ENCODE data around the gene LRRC30. TPM values are rescaled to one million over a fixed set of nuclear protein-coding genes. Genes with fewer than 3 reads are reported as not detected.
A peak's percentile ranks its signal among the peaks of the same experiment; 100 is the strongest.
"Not testable (repeated sequence)": the region's sequence is repeated elsewhere in the genome, so short reads cannot be mapped to it uniquely, and the experiment has no call there.

The LRRC30 gene
- polyA plus RNA-seq, 1 donor = not detected

DNA sequence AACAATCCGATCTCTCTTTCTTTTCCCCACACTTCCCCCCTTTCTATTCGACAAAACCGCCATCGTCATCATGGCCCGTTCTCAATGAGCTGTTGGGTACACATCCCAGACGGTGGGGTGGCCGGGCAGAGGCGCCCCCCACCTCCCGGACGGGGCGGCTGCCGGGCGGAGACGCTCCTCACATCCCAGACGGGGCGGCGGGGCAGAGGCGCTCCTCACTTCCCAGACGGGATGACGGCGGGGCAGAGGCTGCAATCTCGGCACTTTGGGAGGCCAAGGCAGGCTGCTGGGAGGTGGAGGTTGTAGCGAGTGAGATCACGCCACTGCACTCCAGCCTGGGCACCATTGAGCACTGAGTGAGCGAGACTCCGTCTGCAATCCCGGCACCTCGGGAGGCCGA is 27.3 kb upstream of the LRRC30 start:
- DNase-seq; H3K9me3 ChIP-seq (ENCODE audit: control insufficient read depth, low read depth, low read length); H3K36me3 ChIP-seq (ENCODE audit: control insufficient read depth, insufficient read depth, low read length); H3K4me3 ChIP-seq (ENCODE audit: low read length); H3K4me1 ChIP-seq (ENCODE audit: control insufficient read depth, insufficient read depth, low read length); H3K27me3 ChIP-seq (ENCODE audit: control insufficient read depth, insufficient read depth, low read length); H3K27ac ChIP-seq (ENCODE audit: low read length): not testable (repeated sequence)
- WGBS (ENCODE audit: insufficient coverage, low lambda C conversion rate) = no CpG with 5 or more reads among the region's 29 CpGs

DNA sequence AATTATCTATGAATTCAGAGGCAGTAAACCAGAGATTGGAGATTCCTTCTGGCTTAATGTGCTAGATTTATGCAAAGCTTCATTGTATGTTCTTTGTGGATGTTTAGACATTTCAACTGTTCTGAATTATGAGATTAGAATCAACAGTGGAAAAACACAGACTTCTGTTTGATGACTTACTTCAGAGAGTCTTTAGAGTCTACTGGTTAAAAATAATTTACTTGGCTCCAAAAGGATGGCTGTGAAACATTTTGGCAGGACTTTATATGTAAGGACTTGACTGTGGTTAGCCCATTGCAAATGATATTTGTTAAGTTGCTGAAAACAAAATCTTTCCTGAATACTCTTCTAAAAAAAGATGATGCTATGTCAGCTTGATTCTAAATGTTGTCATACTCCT is 25.5 kb upstream of the LRRC30 start:
- Histone ChIP-seq H3K4me3 (ENCODE audit: low read length) (no peak overlapping the region), H3K4me1 (ENCODE audit: control insufficient read depth, insufficient read depth, low read length) (no peaks in the 10 kb centered on the region), H3K27ac (ENCODE audit: low read length) (no peak overlapping the region), H3K9me3 (ENCODE audit: control insufficient read depth, low read depth, low read length) (no peaks in the 10 kb centered on the region), H3K27me3 (ENCODE audit: control insufficient read depth, insufficient read depth, low read length) (no peaks in the 10 kb centered on the region), H3K36me3 (ENCODE audit: control insufficient read depth, insufficient read depth, low read length) (no peaks in the 10 kb centered on the region)
- DNase-seq = no peak

DNA sequence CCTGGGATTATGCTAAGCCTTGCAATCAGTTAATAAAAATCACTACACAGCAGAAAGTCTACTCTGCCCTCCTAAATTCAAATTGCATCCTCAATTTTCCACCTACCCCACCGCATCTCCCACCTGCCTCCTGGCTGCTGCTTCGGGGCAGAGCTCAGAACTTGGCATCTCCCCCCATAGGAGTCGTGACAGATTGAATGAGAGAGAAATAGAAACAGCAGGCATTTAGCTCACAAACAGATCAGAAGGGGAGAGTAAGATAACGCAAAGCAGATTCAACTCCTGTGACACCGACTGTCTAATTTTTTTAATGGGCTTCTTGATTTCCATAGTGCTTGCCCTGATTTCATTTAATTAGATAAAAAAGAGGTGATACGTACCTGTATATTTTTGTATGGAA is 24.7 kb upstream of the LRRC30 start:
- no peak for DNase-seq
- Histone ChIP-seq H3K27me3 (ENCODE audit: control insufficient read depth, insufficient read depth, low read length) (no peaks in the 10 kb centered on the region), H3K4me1 (ENCODE audit: control insufficient read depth, insufficient read depth, low read length) (no peaks in the 10 kb centered on the region), H3K36me3 (ENCODE audit: control insufficient read depth, insufficient read depth, low read length) (no peaks in the 10 kb centered on the region), H3K9me3 (ENCODE audit: control insufficient read depth, low read depth, low read length) (no peaks in the 10 kb centered on the region), H3K27ac (ENCODE audit: low read length) (no peak overlapping the region), H3K4me3 (ENCODE audit: low read length) (no peak overlapping the region)
- WGBS (ENCODE audit: insufficient coverage, low lambda C conversion rate) = 41% methylated on average over 2 of the region's 6 CpGs

DNA sequence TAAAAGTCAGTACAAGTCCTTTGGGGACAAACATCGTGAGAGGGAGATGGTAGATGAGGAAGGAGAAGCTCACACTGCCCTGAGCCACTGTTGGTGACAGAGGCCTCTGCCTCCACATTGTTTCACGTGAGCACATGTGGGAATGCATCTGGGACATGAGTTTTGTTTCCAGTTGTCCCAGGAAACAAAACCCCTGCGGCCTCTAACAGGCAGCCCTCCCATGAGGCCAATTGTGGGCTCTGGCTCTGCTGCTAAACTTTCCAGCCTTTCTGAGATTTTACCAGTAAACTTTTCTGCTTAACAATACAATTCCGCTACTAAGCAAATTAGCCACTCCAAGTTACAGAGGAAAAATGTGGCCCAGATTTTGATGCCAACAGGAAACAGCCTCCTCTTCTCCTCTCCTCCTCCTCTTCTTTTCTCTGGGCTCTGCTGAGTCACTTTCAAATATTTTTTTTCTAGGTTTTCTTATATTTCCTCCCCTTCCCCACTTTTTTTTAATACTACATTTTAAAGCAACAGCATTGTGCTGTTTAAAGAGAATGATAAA is 23.4 kb upstream of the LRRC30 start:
- Histone ChIP-seq H3K36me3 (ENCODE audit: control insufficient read depth, insufficient read depth, low read length) (no peaks in the 10 kb centered on the region), H3K9me3 (ENCODE audit: control insufficient read depth, low read depth, low read length) (no peaks in the 10 kb centered on the region), H3K27ac (ENCODE audit: low read length) (no peak overlapping the region), H3K27me3 (ENCODE audit: control insufficient read depth, insufficient read depth, low read length) (no peaks in the 10 kb centered on the region), H3K4me1 (ENCODE audit: control insufficient read depth, insufficient read depth, low read length) (no peaks in the 10 kb centered on the region), H3K4me3 (ENCODE audit: low read length) (no peak overlapping the region)
- no peak for DNase-seq
- WGBS (ENCODE audit: insufficient coverage, low lambda C conversion rate) = no CpG with 5 or more reads among the region's 4 CpGs

DNA sequence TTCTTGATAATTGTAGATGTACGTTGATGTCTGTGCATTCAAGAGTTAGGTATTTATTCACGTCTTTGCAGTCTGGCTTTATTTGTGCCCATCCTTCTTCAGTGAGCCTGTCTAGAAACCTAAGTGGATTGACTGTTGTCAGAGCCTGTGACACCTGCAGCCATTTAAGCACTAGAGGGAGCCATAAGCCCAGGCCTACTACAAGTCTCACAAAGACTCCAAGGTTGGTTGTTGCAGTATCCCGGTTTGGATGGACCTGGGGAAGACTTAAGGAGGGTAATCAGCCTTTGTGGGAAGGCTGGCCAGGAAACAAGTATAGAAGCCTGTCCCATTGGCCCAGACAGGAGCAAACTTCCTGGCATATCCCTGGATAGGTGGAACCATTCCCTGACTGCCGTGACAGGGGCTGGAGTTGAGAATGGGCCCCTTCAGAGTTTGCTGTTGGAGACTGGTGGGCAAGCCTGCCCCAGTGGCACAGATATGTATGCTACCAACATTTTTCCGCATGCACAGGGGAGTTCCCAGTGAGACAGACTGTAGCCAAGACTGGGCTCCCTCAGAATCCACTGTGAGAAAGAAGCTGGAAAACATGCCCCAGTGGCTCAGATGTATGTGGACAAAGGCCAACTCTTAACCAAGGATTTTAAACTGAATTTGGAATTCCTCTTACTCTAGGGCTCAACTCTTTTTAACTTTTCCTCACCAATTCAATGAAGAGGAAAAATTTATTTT is 9.3 kb upstream of the LRRC30 start:
- Histone ChIP-seq H3K4me1 (ENCODE audit: control insufficient read depth, insufficient read depth, low read length) (no peaks in the 10 kb centered on the region), H3K4me3 (ENCODE audit: low read length) (no peak overlapping the region), H3K9me3 (ENCODE audit: control insufficient read depth, low read depth, low read length) (no peaks in the 10 kb centered on the region), H3K27ac (ENCODE audit: low read length) (no peak overlapping the region), H3K27me3 (ENCODE audit: control insufficient read depth, insufficient read depth, low read length) (no peaks in the 10 kb centered on the region), H3K36me3 (ENCODE audit: control insufficient read depth, insufficient read depth, low read length) (no peaks in the 10 kb centered on the region)
- DNase-seq = peak; percentile 30 to 37
- whole genome bisulfite sequencing (ENCODE audit: insufficient coverage, low lambda C conversion rate) = 60% methylated on average over 1 of the region's 5 CpGs

DNA sequence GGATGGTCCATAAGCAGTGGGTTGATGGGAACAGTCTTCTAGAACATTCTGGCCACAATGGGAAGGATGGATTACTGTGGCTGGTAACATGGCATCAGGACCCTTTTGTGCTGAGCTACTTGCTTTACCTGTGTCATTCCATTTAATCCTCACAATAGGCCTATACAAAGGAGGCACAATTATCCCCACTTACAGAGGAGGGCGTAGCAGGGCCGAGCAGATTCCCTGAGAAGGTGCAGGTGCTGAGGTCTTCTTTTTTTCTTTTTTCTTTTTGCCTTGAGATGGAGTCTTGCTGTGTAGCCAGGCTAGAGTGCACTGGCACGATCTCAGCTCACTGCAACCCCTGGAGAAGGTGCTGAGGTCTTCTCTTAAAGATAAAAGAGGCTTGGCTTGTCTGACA is 6.7 kb upstream of the LRRC30 start:
- Histone ChIP-seq H3K27me3 (ENCODE audit: control insufficient read depth, insufficient read depth, low read length) (no peaks in the 10 kb centered on the region), H3K4me1 (ENCODE audit: control insufficient read depth, insufficient read depth, low read length) (no peaks in the 10 kb centered on the region), H3K4me3 (ENCODE audit: low read length) (no peak overlapping the region), H3K36me3 (ENCODE audit: control insufficient read depth, insufficient read depth, low read length) (no peaks in the 10 kb centered on the region), H3K9me3 (ENCODE audit: control insufficient read depth, low read depth, low read length) (no peaks in the 10 kb centered on the region), H3K27ac (ENCODE audit: low read length) (no peak overlapping the region)
- WGBS (ENCODE audit: insufficient coverage, low lambda C conversion rate) = no CpG with 5 or more reads among the region's 3 CpGs
- no peak for DNase-seq

DNA sequence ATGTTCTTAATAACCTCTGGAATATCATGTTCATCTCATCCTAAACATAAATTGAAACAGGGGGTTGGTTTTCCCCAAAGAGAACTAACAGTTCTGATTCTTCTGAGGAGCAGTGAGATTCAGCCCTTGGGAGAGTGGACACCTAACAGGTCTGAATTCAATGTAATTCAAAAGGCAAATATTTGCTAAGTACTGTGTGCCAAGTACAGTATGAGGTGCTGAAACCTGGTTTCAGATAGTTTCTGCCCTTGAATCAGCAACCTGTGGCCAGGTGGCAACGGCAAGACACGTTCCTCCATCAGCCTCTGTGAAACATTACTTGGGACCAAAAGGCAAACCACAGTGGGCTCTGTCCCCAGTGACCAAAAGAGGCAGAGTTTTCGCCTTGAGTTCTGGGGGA is 1.3 kb downstream of the LRRC30 start:
- Histone ChIP-seq H3K36me3 (ENCODE audit: control insufficient read depth, insufficient read depth, low read length) (no peaks in the 10 kb centered on the region), H3K27me3 (ENCODE audit: control insufficient read depth, insufficient read depth, low read length) (peaks cover 6% of the 10 kb centered on the region), H3K4me1 (ENCODE audit: control insufficient read depth, insufficient read depth, low read length) (no peaks in the 10 kb centered on the region), H3K4me3 (ENCODE audit: low read length) (no peak overlapping the region), H3K27ac (ENCODE audit: low read length) (no peak overlapping the region), H3K9me3 (ENCODE audit: control insufficient read depth, low read depth, low read length) (no peaks in the 10 kb centered on the region)
- WGBS (ENCODE audit: insufficient coverage, low lambda C conversion rate) = no CpG with 5 or more reads among the region's 3 CpGs
- no peak for DNase-seq

DNA sequence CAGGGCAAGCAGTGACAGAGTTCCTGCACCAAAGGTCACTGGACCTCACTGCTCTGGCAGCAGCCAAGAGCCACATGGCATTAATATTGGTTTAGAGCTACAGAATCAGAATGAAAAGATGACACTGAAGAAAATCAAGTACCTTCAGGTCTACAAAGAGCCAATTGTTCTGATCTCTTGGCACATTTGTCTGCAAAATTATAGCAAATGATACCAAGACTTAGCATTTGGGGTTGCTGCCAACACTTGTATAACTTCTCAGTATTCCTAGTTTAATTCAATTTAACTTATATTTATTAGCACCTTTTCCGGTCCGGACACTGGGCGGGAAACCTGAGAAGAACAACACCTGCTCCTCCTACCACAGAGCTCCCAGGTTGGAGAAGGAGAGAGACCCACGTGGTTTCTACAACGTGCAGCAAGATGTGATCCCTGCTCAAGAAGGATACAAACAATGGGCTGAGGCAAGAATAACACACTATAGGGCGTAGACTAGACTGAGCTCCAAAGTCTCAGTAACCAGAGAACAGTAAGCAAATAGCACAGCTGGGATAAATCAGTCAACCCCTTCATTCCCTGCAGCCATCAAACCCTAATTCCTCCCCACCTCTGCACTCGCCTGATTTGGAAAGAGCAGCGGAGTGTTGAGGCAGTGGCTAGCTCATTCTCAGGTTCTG is 2.4 kb downstream of the LRRC30 start:
- Histone ChIP-seq H3K27me3 (ENCODE audit: control insufficient read depth, insufficient read depth, low read length) (peaks cover 6% of the 10 kb centered on the region), H3K4me1 (ENCODE audit: control insufficient read depth, insufficient read depth, low read length) (no peaks in the 10 kb centered on the region), H3K36me3 (ENCODE audit: control insufficient read depth, insufficient read depth, low read length) (no peaks in the 10 kb centered on the region), H3K9me3 (ENCODE audit: control insufficient read depth, low read depth, low read length) (no peaks in the 10 kb centered on the region), H3K27ac (ENCODE audit: low read length) (no peak overlapping the region), H3K4me3 (ENCODE audit: low read length) (no peak overlapping the region)
- no peak for DNase-seq
- no CpG with 5 or more reads among the region's 8 CpGs for WGBS (ENCODE audit: insufficient coverage, low lambda C conversion rate)

DNA sequence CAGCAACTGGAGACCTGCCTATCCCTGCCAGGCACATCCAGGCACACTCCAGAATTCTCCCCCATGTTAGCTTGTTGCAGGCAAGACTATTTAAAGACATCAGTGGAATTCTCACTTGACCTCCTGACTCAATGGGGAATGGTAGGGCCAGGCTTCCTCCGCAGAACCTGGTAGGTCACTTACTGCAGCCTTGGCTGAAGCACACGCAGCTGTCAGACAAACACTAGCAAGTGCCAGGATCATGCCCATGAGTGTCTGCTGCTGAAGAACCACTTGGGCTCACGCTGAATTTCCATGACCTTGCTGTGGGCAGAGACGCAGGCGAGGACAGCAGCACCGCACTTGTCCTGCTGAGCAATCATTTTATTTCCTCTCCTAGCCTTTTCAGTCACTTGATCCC is 3.2 kb downstream of the LRRC30 start:
- no peak overlapping the region for H3K4me3 ChIP-seq (ENCODE audit: low read length)
- H3K9me3 ChIP-seq (ENCODE audit: control insufficient read depth, low read depth, low read length) = no peaks in the 10 kb centered on the region
- DNase-seq = no peak
- H3K27me3 ChIP-seq (ENCODE audit: control insufficient read depth, insufficient read depth, low read length) = peaks cover 6% of the 10 kb centered on the region
- no peak overlapping the region for H3K27ac ChIP-seq (ENCODE audit: low read length)
- no peaks in the 10 kb centered on the region for H3K36me3 ChIP-seq (ENCODE audit: control insufficient read depth, insufficient read depth, low read length)
- no CpG with 5 or more reads among the region's 6 CpGs for WGBS (ENCODE audit: insufficient coverage, low lambda C conversion rate)
- no peaks in the 10 kb centered on the region for H3K4me1 ChIP-seq (ENCODE audit: control insufficient read depth, insufficient read depth, low read length)

DNA sequence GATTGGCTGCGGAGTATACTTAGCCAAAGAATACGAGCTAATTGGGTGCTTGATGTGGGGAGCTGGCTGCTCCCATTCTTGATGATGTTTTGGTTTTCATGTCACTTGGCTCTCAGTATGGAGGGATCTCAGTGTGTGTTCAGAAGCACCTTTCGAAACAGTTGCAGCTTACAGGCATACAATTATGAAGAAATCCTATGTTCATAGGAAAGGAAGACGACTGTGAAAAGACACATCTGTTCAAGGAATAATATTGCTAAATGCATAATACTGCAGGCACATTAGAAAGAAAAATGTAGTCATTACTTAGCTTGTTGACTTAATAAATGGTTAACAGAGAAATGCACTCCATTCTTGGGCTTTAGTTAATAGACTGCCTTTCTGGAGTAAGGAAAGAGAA is 4.1 kb downstream of the LRRC30 start:
- no peak for DNase-seq
- Histone ChIP-seq H3K27me3 (ENCODE audit: control insufficient read depth, insufficient read depth, low read length) (peaks cover 6% of the 10 kb centered on the region), H3K9me3 (ENCODE audit: control insufficient read depth, low read depth, low read length) (no peaks in the 10 kb centered on the region), H3K27ac (ENCODE audit: low read length) (no peak overlapping the region), H3K4me3 (ENCODE audit: low read length) (no peak overlapping the region), H3K36me3 (ENCODE audit: control insufficient read depth, insufficient read depth, low read length) (no peaks in the 10 kb centered on the region), H3K4me1 (ENCODE audit: control insufficient read depth, insufficient read depth, low read length) (no peaks in the 10 kb centered on the region)
- WGBS (ENCODE audit: insufficient coverage, low lambda C conversion rate) = 83% methylated on average over 2 of the region's 4 CpGs

DNA sequence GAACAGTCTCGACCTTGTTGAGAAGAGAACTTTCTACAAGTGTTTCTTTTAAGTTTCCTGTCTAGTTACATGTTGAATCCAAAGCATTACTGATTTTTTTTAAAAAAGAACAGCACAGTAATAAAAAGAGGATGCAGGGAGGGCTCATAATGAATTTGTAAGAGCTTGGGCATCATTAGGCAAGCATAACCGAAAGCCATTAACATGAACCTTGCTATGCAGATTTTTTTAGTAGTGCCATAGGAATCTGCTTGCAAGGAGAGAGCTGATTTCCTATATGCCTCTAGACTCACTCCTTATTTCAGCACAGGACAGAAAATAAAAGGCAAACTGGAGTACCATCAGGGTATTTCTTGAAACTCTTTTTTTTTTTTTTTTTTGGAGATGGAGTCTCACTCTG is 5.2 kb downstream of the LRRC30 start:
- Histone ChIP-seq H3K4me1 (ENCODE audit: control insufficient read depth, insufficient read depth, low read length) (no peaks in the 10 kb centered on the region), H3K27me3 (ENCODE audit: control insufficient read depth, insufficient read depth, low read length) (peaks cover 3% of the 10 kb centered on the region), H3K9me3 (ENCODE audit: control insufficient read depth, low read depth, low read length) (no peaks in the 10 kb centered on the region), H3K4me3 (ENCODE audit: low read length) (no peak overlapping the region), H3K27ac (ENCODE audit: low read length) (no peak overlapping the region), H3K36me3 (ENCODE audit: control insufficient read depth, insufficient read depth, low read length) (no peaks in the 10 kb centered on the region)
- no peak for DNase-seq
- WGBS (ENCODE audit: insufficient coverage, low lambda C conversion rate) = 73% methylated on average over 2 of the region's 2 CpGs
